ENCODE data around the gene CFAP99. TPM values are rescaled to one million over a fixed set of nuclear protein-coding genes. Genes with fewer than 3 reads are reported as not detected.

The CFAP99 gene
- total and polyA plus RNA-seq, 2 donors (not counting 1 experiment from before 2014, with no cell fraction given), result not detected

GRCh38 chr4:2386717-2387116 is 32.0 kb upstream of the CFAP99 start:
- intact Hi-C loops (cut with micrococcal nuclease), result no loop called here
- no peaks in the 10 kb centered on the region for H3K9me3 ChIP-seq (ENCODE audit: control extremely low read depth in 1 of 3, control insufficient read depth in 2 of 3, insufficient read depth in 1 of 3, low read length in 2 of 3)
- H3K4me1 Mint-ChIP-seq, result peaks cover 30% of the 10 kb centered on the region
- H3K27ac ChIP-seq (ENCODE audit: low read length in 2 of 2), result no peak overlapping the region
- H3K9me3 Mint-ChIP-seq (ENCODE audit: insufficient read depth), result no peaks in the 10 kb centered on the region
- no peaks in the 10 kb centered on the region for H3K36me3 ChIP-seq (replicated peaks in 1 of 2; ENCODE audit: control extremely low read depth in 1 of 2, control insufficient read depth in 1 of 2, extremely low read depth in 1 of 2, insufficient read depth in 2 of 2, low read length in 1 of 2)
- H4K20me1 ChIP-seq (ENCODE audit: control insufficient read depth, insufficient read depth, low read length, poor library complexity, severe bottlenecking), result no peaks in the 10 kb centered on the region
- H3K9ac ChIP-seq (ENCODE audit: low read length), result no peak overlapping the region
- DNase-seq, result no peak
- TF ChIP-seq CTCF (IDR thresholded peaks at IDR 0.05), result no peak
- TF ChIP-seq EZH2 (IDR thresholded peaks at IDR 0.05; ENCODE audit: borderline replicate concordance, insufficient read depth, low read depth, low read length, poor library complexity, severe bottlenecking), result no peak
- ChIA-PET POLR2A (interaction anchor here (0.7 kb wide), 1 partner anchor 11 kb away, joined by 3 read pairs; no protein-coding TSS in a partner anchor), CTCF (no interaction called here)
- peaks cover 0 to 30% (median 8%) of the 10 kb centered on the region in 4 experiments for H3K27me3 ChIP-seq (replicated peaks in 1 of 4; ENCODE audit: control extremely low read depth in 1 of 4, control insufficient read depth in 3 of 4, insufficient read depth in 4 of 4, low read length in 3 of 4)
- H3K27ac Mint-ChIP-seq, result no peak overlapping the region
- 92% methylated on average over 18 of the region's 19 CpGs for WGBS (ENCODE audit: insufficient coverage)
- no peak overlapping the region for H3K4me3 ChIP-seq (ENCODE audit: control extremely low read depth in 1 of 5, extremely low read depth in 1 of 5, insufficient read depth in 1 of 5, low read depth in 2 of 5, low read length in 4 of 5)
- H3K4me1 ChIP-seq (ENCODE audit: control insufficient read depth in 2 of 2, insufficient read depth in 2 of 2, low read length in 2 of 2), result peaks cover 7 to 12% of the 10 kb centered on the region in 2 donors
- no peak overlapping the region for H2AFZ ChIP-seq (ENCODE audit: insufficient read depth, low read depth, low read length, poor library complexity, severe bottlenecking)
- no peak overlapping the region for H3K4me2 ChIP-seq (replicated peaks; ENCODE audit: low read depth, low read length, poor library complexity, severe bottlenecking)
- no peaks in the 10 kb centered on the region for H3K79me2 ChIP-seq (ENCODE audit: control insufficient read depth, insufficient read depth, low read length)
- peaks cover 7% of the 10 kb centered on the region for H3K27me3 Mint-ChIP-seq
- no peak for ATAC-seq (ENCODE audit: low read depth)
- no peak overlapping the region for H3K4me3 Mint-ChIP-seq

GRCh38 chr4:2387218-2387617 is 31.5 kb upstream of the CFAP99 start:
- peaks cover 7% of the 10 kb centered on the region for H3K27me3 Mint-ChIP-seq
- peaks cover 7 to 12% of the 10 kb centered on the region in 2 donors for H3K4me1 ChIP-seq (ENCODE audit: control insufficient read depth in 2 of 2, insufficient read depth in 2 of 2, low read length in 2 of 2)
- H3K9me3 Mint-ChIP-seq (ENCODE audit: insufficient read depth), result no peaks in the 10 kb centered on the region
- H3K79me2 ChIP-seq (ENCODE audit: control insufficient read depth, insufficient read depth, low read length), result no peaks in the 10 kb centered on the region
- no peak for ATAC-seq (ENCODE audit: low read depth)
- intact Hi-C loops (cut with micrococcal nuclease), result no loop called here
- H3K27ac Mint-ChIP-seq, result no peak overlapping the region
- ChIA-PET POLR2A (interaction anchor here (0.7 kb wide), 1 partner anchor 11 kb away, joined by 3 read pairs; no protein-coding TSS in a partner anchor), CTCF (no interaction called here)
- no peaks in the 10 kb centered on the region for H3K9me3 ChIP-seq (ENCODE audit: control extremely low read depth in 1 of 3, control insufficient read depth in 2 of 3, insufficient read depth in 1 of 3, low read length in 2 of 3)
- no peak overlapping the region for H3K4me3 Mint-ChIP-seq
- no peak overlapping the region for H3K9ac ChIP-seq (ENCODE audit: low read length)
- no peak overlapping the region for H3K4me2 ChIP-seq (replicated peaks; ENCODE audit: low read depth, low read length, poor library complexity, severe bottlenecking)
- no peak overlapping the region for H3K4me3 ChIP-seq (ENCODE audit: control extremely low read depth in 1 of 5, extremely low read depth in 1 of 5, insufficient read depth in 1 of 5, low read depth in 2 of 5, low read length in 4 of 5)
- 94% methylated on average over 17 of the region's 17 CpGs for WGBS (ENCODE audit: insufficient coverage)
- TF ChIP-seq CTCF (IDR thresholded peaks at IDR 0.05) (no peak), EZH2 (IDR thresholded peaks at IDR 0.05; ENCODE audit: borderline replicate concordance, insufficient read depth, low read depth, low read length, poor library complexity, severe bottlenecking) (no peak)
- H3K36me3 ChIP-seq (replicated peaks in 1 of 2; ENCODE audit: control extremely low read depth in 1 of 2, control insufficient read depth in 1 of 2, extremely low read depth in 1 of 2, insufficient read depth in 2 of 2, low read length in 1 of 2), result no peaks in the 10 kb centered on the region
- no peaks in the 10 kb centered on the region for H4K20me1 ChIP-seq (ENCODE audit: control insufficient read depth, insufficient read depth, low read length, poor library complexity, severe bottlenecking)
- peaks cover 0 to 30% (median 8%) of the 10 kb centered on the region in 4 experiments for H3K27me3 ChIP-seq (replicated peaks in 1 of 4; ENCODE audit: control extremely low read depth in 1 of 4, control insufficient read depth in 3 of 4, insufficient read depth in 4 of 4, low read length in 3 of 4)
- no peak overlapping the region for H3K27ac ChIP-seq (ENCODE audit: low read length in 2 of 2)
- H3K4me1 Mint-ChIP-seq, result peaks cover 32% of the 10 kb centered on the region
- no peak overlapping the region for H2AFZ ChIP-seq (ENCODE audit: insufficient read depth, low read depth, low read length, poor library complexity, severe bottlenecking)
- DNase-seq, result no peak

Data from B cell (primary cell).